Right lobe of liver (tissue), 6 donors: ENCODE results near the gene ARHGAP15. TPM values are rescaled to one million over a fixed set of nuclear protein-coding genes. Genes with fewer than 3 reads are reported as not detected.

ENCODE experiments used
- ATAC-seq, 4 donors: fragments of 200-7000 bp; cut with Tn5 transposase; one replicate each; pipeline ENCODE4 v1.9.1; 2020; ENCODE audit warnings: mild to moderate bottlenecking in 4 of 4, moderate library complexity in 4 of 4
- DNase-seq, 3 donors: peaks; one replicate each; pipeline ENCODE4 v3.0.0-alpha.2; 2020
- H3K27ac ChIP-seq, 3 donors: fragments of 200-600 bp; one replicate each; pipeline ENCODE4 v1.8.0; 2022
- H3K27me3 ChIP-seq, 2 donors: fragments of 200-600 bp; one replicate each; pipeline ENCODE4 v1.8.0; 2022
- H3K36me3 ChIP-seq, 4 donors: fragments of 200-600 bp; sonication (generic) in 1 of 4; one replicate each; pipeline versions ENCODE4 v1.5.1 to v1.8.0; 2017 to 2022; ENCODE audit warnings: control low read depth in 1 of 4
- H3K4me1 ChIP-seq, 4 donors: fragments of 200-600 bp; sonication (generic) in 1 of 4; one replicate each; pipeline versions ENCODE4 v1.5.1 to v1.8.0; 2017 to 2022; ENCODE audit warnings: control low read depth in 1 of 4
- H3K4me3 ChIP-seq, 3 donors: fragments of 200-600 bp; one replicate each; pipeline ENCODE4 v1.8.0; 2022
- H3K9me3 ChIP-seq, 4 donors: fragments of 200-600 bp; sonication (generic) in 1 of 4; one replicate each; pipeline versions ENCODE4 v1.5.1 to v1.8.0; 2017 to 2022; ENCODE audit warnings: control low read depth in 1 of 4
- POLR2A ChIP-seq: fragments of 450-650 bp; IDR thresholded peaks from one replicate; pipeline ENCODE4 v1.6.1; 2017; ENCODE audit warnings: antibody characterized with exemption, mild to moderate bottlenecking
- WGBS: methylation state at CpG from one replicate; pipeline ENCODE4 v1.1.6; 2018; ENCODE audit warnings: low coverage, low lambda C conversion rate; ENCODE audit not compliant: insufficient coverage; ENCODE audit errors: missing lambda C conversion rate; 5-methylcytosine and 5-hydroxymethylcytosine counted together
- intact Hi-C, 2 donors: fragments of 100-400 bp; cut with DNase I; formaldehyde crosslinking; loops; one replicate each; pipeline versions ENCODE4 v1.11.2 to v1.14.1; 2022
- total RNA-seq, 6 experiments: library from RNA; depleted of rRNA in 2 of 6; stranded (reverse); fragments of >200 nt in 2 of 6; fragmentation: NEBNext Ultra II Directional in 3 of 6; extraction: Animal tissue kit (Norgen Biotek cat#: 25700) in 3 of 6; gene quantifications; one replicate each; pipeline versions ENCODE4 v1.1.0 to v1.2.4, GENCODE V29; 2016 to 2023
- TF ChIP-seq, protein P1 (sequence below), 4 donors: fragments of 200-600 bp in 3 of 4; fragments of 450-650 bp in 1 of 4; IDR thresholded peaks; one replicate each; pipeline versions ENCODE4 v1.5.1 to v1.8.0; 2016 to 2022; ENCODE audit warnings: antibody characterized with exemption in 4 of 4, mild to moderate bottlenecking in 2 of 4
- donor health status: DM: no; HTN: yes; CAD: no.
- donor health status: DM: no; HTN: no; CAD: no.
- donor health status: DM: no; HTN: no; CAD: no.
- donor health status: DM: no; HTN: yes; CAD: no.
- donor health status: DM: no; HTN: yes; CAD: no.

The ARHGAP15 gene
- total RNA-seq, 6 experiments from 2014 or later: 3.3 to 8.2 (median 6.6) TPM

DNA sequence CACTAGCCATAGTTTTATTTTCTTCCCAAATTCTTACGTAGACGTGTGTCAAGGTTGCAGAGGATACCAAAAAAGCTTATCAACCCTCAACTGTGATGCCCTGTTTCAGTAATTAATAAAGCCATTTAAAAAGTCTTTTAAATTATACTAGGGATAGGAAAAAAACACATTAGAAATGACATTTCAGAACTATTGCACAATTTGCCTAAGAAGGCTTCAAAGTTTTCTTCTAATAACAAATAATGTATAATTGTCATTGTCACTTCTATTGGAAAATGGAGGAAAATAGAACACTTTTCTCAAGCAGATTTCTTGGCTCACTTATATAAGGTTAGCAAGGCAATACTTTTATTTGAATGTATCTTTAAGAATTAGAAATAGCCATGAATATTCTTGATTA lies 253.8 kb downstream of the ARHGAP15 start:
- no peaks in the 10 kb centered on the region for H3K4me1 ChIP-seq
- H3K4me3 ChIP-seq: no peak overlapping the region
- 70% methylated on average over 2 of the region's 2 CpGs for WGBS
- no peak overlapping the region for H3K27ac ChIP-seq
- DNase-seq (no peak), ATAC-seq (no peak)
- no peak for TF ChIP-seq POLR2A
- TF ChIP-seq, protein P1, sequence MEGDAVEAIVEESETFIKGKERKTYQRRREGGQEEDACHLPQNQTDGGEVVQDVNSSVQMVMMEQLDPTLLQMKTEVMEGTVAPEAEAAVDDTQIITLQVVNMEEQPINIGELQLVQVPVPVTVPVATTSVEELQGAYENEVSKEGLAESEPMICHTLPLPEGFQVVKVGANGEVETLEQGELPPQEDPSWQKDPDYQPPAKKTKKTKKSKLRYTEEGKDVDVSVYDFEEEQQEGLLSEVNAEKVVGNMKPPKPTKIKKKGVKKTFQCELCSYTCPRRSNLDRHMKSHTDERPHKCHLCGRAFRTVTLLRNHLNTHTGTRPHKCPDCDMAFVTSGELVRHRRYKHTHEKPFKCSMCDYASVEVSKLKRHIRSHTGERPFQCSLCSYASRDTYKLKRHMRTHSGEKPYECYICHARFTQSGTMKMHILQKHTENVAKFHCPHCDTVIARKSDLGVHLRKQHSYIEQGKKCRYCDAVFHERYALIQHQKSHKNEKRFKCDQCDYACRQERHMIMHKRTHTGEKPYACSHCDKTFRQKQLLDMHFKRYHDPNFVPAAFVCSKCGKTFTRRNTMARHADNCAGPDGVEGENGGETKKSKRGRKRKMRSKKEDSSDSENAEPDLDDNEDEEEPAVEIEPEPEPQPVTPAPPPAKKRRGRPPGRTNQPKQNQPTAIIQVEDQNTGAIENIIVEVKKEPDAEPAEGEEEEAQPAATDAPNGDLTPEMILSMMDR (IDR thresholded peaks at IDR 0.05): no peak
- intact Hi-C loops: no loop called here
- H3K27me3 ChIP-seq: no peaks in the 10 kb centered on the region
- H3K9me3 ChIP-seq: no peaks in the 10 kb centered on the region
- no peaks in the 10 kb centered on the region for H3K36me3 ChIP-seq

DNA sequence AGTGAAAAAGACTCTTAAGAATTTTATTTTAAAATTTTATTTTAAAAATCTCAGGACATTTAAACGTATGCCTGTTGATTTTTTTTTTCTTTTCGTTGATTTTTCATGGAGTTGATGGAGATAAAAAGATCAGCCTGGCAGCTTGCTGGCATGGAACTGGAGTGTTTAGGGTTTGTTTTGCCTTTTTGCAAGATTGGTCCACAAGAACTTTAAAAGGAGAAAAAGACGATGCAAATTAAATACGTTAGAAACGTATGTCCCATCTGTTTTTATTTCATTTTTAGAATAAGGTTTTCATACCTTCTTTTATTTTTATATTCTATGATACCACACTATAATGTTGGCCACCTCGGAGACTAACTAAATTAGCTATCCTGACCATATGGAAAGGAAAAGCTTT lies 254.9 kb downstream of the ARHGAP15 start:
- Histone ChIP-seq H3K27me3 (no peaks in the 10 kb centered on the region), H3K4me3 (no peak overlapping the region), H3K9me3 (no peaks in the 10 kb centered on the region), H3K4me1 (no peaks in the 10 kb centered on the region), H3K27ac (no peak overlapping the region), H3K36me3 (no peaks in the 10 kb centered on the region)
- 70% methylated on average over 6 of the region's 6 CpGs for WGBS
- intact Hi-C loops: no loop called here
- DNase-seq: no peak
- TF ChIP-seq, protein P1 (IDR thresholded peaks at IDR 0.05): no peak
- TF ChIP-seq POLR2A: no peak
- no peak for ATAC-seq

DNA sequence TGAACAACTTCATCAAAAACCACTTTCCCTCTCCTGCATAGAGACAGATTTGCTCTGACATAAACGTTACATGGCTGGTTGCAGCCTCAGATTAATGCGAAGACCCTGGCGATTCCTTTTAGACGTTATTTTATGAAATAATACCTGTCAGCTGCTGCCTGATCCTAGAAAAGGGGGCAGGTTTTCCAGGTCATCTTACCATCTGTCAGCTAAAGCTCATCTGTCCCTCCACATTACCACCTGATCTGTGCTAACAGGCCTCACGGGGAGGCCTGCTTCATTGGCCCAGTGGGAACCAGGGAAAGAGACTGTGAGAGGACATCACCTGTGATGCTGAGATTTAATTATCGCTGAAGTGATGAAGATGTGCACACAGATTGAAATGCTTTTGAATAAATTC lies 261.0 kb downstream of the ARHGAP15 start:
- TF ChIP-seq POLR2A: no peak
- TF ChIP-seq, protein P1 (IDR thresholded peaks at IDR 0.05): no peak
- no peaks in the 10 kb centered on the region for H3K27me3 ChIP-seq
- ATAC-seq (no peak), DNase-seq (no peak)
- WGBS: 66% methylated on average over 5 of the region's 6 CpGs
- intact Hi-C loops: no loop called here
- H3K9me3 ChIP-seq: no peaks in the 10 kb centered on the region
- no peak overlapping the region for H3K27ac ChIP-seq
- no peaks in the 10 kb centered on the region for H3K4me1 ChIP-seq
- H3K4me3 ChIP-seq: no peak overlapping the region
- H3K36me3 ChIP-seq: no peaks in the 10 kb centered on the region

DNA sequence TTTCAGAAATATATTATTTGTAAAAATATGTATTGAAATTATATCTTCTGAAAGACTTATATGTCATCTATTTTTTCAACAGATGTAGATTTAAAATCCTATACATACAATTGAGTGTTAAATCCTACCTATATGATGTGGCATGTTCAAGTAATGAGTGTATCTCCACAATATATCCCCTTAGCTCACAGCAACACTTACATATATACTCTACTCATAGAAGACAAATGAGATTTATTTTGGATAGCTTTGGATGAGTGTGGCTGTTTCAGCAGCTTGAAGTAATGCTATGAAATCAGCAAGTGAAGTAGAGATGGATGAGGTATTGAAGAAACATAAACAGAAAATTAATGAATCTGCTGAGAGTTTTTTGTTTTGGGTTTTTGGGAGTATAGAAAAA lies 263.1 kb downstream of the ARHGAP15 start:
- Histone ChIP-seq H3K27ac (no peak overlapping the region), H3K36me3 (no peaks in the 10 kb centered on the region), H3K9me3 (no peaks in the 10 kb centered on the region), H3K27me3 (no peaks in the 10 kb centered on the region), H3K4me3 (no peak overlapping the region), H3K4me1 (no peaks in the 10 kb centered on the region)
- DNase-seq: no peak
- TF ChIP-seq, protein P1 (IDR thresholded peaks at IDR 0.05): no peak
- TF ChIP-seq POLR2A: no peak
- ATAC-seq: no peak
- intact Hi-C loops: no loop called here

DNA sequence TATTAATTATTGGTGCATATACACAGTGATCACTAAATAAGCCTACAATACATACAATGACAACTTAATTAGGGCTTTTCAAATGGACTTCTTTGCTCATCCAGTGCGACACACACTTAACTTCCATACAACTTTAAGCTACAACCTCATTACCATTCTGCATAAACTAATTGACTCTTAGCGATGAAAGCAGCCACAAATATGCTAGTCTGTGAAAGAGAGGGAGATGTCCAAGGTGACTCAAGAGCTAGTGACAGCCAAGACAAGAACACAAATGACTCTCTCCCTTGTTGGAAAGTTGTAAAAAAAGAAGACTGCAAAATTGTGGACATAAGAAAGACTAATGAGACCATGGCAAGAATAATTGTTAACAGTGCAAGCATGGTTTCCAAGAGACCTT lies 264.8 kb downstream of the ARHGAP15 start:
- intact Hi-C loops: no loop called here
- TF ChIP-seq, protein P1 (IDR thresholded peaks at IDR 0.05): no peak
- TF ChIP-seq POLR2A: no peak

More for the DNA sequence above, 264.8 kb downstream of the ARHGAP15 start:
- ATAC-seq (no peak), DNase-seq (no peak)
- no peaks in the 10 kb centered on the region for H3K36me3 ChIP-seq
- H3K27ac ChIP-seq: no peak overlapping the region
- H3K27me3 ChIP-seq: no peaks in the 10 kb centered on the region
- H3K4me3 ChIP-seq: no peak overlapping the region
- no peaks in the 10 kb centered on the region for H3K9me3 ChIP-seq
- WGBS: 91% methylated on average over 2 of the region's 2 CpGs
- no peaks in the 10 kb centered on the region for H3K4me1 ChIP-seq
